ENCODE results near the gene FSD1L.
"Not testable (repeated sequence)": the region's sequence is repeated elsewhere in the genome, so short reads cannot be mapped to it uniquely, and the experiment has no call there.

FSD1L gene

DNA sequence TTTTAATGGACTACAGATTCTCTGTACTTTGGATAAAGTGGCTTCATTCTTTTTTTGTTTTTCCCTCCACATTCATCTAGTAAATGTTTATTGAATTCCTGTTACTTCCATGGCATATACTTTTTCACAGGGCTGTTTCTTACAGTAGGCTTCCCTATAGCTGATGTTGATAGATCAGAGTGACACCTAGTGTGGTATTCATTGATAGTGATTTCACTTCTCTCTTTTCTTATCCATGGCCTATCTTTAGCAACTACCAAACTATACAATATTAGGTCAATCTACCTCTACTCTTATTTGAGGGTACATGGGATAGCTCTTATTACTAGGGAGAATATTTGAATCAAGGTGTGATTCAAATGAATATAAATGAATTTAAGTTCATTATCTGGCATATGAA, 35.8 kb downstream of the FSD1L start:
- no peak for DNase-seq (ENCODE audit: low read depth in 2 of 3, low spot score in 1 of 3)

- no peak for DNase-seq (ENCODE audit: low read depth in 2 of 3, low spot score in 1 of 3)
Observed at GRCh38 chr9:105484226-105484625, 36.4 kb downstream of the FSD1L start.

DNA sequence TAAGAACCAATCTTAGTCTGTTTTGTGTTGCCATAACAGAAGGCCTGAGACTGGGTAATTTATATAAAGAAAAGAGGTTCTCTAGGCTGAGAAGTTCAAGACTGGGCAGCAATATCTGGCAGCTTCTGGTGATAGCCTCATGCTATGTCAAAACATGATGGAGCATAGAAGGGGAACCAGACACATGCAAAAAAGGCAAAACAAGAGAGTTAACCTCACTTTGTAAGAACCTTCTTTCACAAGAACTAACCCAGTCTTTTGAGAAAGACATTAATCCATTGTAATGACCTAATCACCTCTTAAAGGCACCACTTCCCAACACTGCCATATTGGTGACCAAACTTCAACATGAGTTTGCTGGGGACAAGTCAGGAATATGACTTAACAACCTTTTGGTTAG, 37.3 kb downstream of the FSD1L start:
- DNase-seq (ENCODE audit: low read depth in 2 of 3, low spot score in 1 of 3): no peak

DNA sequence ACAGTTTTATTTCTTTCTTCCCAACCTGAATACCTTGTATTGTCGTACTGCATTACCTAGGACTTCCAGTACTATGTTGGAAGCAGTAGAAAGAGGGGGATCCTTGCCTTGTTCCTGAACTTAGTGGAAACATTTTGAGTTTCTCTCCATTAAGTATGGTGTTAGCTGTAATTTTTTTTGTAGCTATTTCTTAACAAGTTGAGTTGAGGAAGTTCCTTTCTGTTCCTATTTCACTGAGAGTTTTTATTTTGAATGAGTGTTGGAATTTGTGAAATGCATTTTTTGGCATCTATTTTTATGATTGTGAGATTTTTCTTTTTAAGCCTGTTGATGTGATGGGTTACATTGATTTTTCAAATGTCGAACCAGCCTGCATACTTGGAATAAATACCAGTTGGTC, 49.0 kb downstream of the FSD1L start:
- no peak for DNase-seq (ENCODE audit: low read depth in 2 of 3, low spot score in 1 of 3)

DNA sequence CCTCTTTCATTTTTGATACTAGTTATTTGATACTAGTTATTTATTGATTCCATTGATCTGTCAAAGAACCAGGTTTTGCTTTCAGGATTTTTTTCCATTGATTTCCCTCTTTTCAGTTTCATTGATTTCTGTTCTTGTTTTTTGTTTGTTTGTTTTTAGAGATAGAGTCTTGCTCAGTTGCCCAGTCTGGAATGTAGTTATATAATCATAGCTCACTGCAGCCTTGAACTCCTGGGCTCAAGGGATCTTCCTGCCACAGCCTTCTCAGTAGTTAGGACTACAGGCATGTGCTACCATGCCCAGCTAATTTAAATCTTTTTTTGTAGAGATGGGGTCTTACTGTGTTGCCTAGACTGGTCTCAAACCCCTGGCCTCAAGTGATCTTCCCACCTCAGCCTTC, 49.9 kb downstream of the FSD1L start:
- no peak for DNase-seq (ENCODE audit: low read depth in 2 of 3, low spot score in 1 of 3)

DNA sequence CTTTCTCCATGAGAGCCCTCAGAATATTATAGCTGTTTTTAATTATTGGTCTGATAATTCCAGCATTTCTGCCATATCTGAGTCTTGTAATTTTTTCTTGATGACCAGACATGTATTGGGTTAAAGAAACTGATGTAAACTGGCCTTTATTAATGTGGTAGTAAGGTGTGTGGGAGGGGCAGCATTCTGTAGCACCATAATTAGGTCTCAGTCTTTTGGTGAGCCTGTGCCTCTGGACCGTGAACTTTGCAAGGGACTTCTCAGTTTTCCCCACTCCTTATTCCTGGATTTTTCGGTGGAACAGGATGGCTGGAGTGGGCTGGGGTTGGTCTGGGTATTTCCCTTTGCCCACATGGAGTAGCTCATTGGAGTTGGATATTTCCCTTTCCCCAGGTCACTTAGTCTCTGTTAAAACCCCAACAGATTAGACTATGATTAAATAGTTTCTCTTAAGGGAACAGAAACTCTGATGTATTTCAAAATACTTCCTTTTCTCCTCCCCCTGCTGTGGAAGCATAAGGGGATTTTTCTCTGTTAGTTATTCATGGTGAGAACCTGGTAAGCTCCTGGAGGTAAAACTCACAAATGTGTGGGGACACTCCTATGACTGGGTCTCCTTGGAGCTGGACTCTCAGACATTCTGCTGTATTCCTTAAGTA, 52.4 kb downstream of the FSD1L start:
- DNase-seq (ENCODE audit: low read depth in 2 of 3, low spot score in 1 of 3): no peak

- no peak for DNase-seq (ENCODE audit: low read depth in 2 of 3, low spot score in 1 of 3)
Observed at GRCh38 chr9:105501414-105501813, 53.6 kb downstream of the FSD1L start.

GRCh38 chr9:105502276-105502675, 54.4 kb downstream of the FSD1L start:
- no peak for DNase-seq (ENCODE audit: low read depth in 2 of 3, low spot score in 1 of 3)

DNA sequence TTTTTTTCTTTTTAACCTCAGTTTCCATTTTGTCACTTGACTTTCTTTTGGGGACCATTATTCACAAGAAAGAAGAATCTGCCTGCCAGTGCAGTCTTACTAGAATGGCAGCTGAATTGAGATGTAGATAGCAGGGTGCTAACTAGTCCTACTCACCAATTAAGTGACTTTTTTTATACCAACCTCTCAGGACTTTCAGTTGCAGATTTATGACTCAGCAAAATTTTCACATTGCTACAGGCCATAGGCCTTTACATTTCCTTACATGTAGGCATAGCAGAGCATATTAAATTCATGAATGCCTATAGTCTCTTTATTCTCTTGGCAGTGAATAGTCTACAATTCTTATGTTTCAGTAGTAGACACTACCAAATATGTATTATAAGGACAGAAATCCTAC, 56.0 kb downstream of the FSD1L start:
- no peak for DNase-seq (ENCODE audit: low read depth in 2 of 3, low spot score in 1 of 3)

DNA sequence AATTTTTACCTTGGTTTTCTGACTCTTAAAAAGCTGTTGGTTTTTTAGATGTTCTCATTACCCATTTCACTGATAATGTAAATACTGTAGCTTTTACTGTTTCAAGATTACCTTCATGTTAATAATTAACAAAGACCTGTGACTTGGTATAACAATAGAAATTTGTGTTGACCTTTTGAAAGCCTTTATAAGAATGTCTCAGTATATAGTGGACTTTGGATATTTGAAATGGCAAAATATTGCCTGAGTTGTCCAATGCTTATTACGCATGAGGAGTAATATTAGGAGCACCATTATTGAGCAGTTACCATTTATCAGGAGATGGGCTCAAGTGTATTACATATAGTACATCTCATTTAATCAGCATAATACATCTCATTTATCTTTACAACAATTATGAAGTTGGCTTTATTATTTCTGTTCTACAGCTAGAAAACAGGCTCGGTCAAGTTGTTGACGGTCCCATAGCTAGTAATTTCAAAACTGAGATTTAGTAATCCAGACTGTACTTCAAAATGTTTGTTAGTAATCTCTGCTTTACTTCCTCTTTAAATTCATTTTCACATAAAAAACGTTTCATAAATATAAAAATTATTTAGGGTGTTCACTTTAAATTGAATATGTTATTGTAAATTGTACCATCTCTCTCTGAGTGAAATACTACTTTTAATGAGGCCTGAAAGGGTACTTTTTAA, 59.4 kb downstream of the FSD1L start:
- no peak for DNase-seq (ENCODE audit: low read depth in 2 of 3, low spot score in 1 of 3)

- DNase-seq (ENCODE audit: low read depth in 2 of 3, low spot score in 1 of 3): no peak
Observed at GRCh38 chr9:105508530-105508929, 60.7 kb downstream of the FSD1L start.

DNA sequence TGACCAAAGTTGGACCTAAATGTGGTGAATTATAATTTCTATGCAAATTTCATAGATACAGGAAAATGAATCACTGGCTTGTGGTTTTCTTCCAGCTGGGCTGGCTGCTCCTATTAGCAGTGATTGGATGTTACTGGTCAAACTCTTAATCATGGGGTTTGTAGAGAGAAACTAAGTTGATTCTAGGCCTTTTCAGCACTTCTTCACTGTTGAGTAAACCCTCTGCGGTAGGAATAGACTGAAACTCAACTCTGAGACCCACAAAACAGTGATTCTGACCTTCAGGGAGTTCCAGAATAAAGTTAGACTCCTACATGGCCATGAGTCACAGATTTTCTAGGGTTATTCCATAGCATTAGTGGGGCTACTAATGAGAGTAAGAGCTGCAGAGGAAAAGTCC, 62.2 kb downstream of the FSD1L start:
- DNase-seq (ENCODE audit: low read depth in 2 of 3, low spot score in 1 of 3): no peak

DNA sequence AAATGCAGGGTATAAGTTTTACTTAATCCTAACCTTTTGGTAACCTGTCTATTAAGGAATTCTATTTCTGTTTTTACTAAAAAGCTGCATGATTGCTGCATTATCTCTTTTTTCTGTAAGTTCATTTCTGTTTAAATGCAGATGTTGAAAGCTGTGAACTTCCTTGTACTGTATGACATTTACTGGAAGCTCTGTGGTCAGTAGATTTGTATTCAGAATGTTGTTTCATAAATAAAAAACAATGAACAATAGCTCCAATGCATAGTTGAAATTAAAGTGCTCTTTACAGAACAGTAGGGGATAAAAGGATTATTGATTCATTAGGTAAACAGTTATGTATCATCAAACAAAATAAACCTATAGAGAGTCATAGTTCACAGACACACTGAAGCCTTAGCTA, 63.6 kb downstream of the FSD1L start:
- DNase-seq (ENCODE audit: low read depth in 2 of 3, low spot score in 1 of 3): no peak

- no peak for DNase-seq (ENCODE audit: low read depth in 2 of 3, low spot score in 1 of 3)
Observed at GRCh38 chr9:105515811-105516413, 68.1 kb downstream of the FSD1L start.

GRCh38 chr9:105519710-105520369, 72.0 kb downstream of the FSD1L start:
- not testable (repeated sequence) for DNase-seq (ENCODE audit: low read depth in 2 of 3, low spot score in 1 of 3)

GRCh38 chr9:105520992-105521391, 73.2 kb downstream of the FSD1L start:
- not testable (repeated sequence) for DNase-seq (ENCODE audit: low read depth in 2 of 3, low spot score in 1 of 3)

DNA sequence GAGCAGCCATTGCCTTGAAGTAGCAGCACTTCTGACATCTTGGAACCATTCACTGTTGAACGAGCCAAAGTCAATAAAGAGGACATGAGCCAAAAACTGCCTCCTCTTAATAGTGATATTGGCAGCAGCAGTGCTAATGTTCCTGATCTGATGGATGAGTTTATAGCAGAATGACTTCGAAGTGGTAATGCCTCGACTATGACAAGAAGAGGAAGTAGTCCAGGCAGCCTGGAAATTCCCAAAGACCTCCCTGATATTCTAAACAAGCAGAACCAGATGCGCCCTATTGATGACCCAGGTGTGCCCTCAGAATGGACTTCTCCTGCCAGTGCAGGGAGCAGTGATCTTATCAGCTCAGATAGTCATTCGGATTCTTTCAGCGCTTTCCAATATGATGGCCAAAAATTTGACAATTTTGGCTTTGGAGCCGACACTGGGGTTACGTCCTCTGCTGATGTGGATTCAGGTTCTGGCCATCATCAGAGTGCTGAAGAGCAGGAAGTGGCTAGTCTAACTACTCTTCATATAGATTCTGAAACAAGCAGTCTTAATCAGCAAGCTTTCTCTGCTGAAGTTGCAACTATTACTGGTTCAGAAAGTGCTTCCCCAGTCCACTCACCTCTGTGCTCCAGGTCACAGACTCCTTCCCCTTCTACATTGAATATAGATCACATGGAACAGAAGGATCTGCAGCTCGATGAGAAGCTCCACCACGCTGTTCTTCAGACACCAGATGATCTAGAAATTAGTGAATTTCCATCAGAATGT, 75.0 kb downstream of the FSD1L start:
- not testable (repeated sequence) for DNase-seq (ENCODE audit: low read depth in 2 of 3, low spot score in 1 of 3)

DNA sequence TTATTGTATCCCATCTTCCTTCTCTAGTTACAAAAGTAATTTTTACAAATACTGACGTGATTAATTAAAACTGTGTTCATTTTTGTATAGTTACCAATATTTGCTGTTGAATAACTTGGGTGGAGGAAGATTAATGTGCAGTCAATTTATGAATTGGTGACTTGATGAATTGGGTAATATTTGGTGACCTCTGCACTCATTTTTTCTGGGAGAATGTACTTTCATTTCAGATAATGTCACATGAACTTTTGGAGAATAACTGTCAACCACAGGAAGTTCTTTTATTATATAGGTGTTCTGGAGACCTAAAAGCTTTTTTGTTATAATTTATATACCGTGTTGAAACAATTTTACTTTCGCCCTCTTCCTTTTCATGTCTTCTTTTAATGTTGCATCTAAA, 83.7 kb downstream of the FSD1L start:
- DNase-seq (ENCODE audit: low read depth in 2 of 3, low spot score in 1 of 3): no peak

GRCh38 chr9:105535920-105536668, 88.3 kb downstream of the FSD1L start:
- no peak for DNase-seq (ENCODE audit: low read depth in 2 of 3, low spot score in 1 of 3)

GRCh38 chr9:105539452-105539851, 91.6 kb downstream of the FSD1L start:
- DNase-seq (ENCODE audit: low read depth in 2 of 3, low spot score in 1 of 3): no peak

DNA sequence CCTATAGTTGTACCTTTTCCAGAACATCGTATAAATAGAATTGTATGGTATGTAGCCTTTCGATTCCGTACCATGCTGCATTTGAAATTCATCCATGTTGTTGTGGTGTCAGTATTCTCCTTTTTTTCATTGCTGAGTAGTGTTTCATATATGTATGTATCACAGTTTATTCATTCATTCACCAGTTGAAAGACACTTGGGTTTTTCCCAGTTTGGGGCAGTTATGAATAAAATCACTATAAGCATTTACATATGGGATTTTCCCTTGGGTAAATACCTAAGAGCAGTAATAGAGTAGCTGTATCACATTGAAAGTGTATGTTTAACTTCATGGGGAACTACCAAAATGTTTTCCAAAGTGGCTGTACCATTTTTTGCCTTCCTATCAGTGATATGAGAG, 94.0 kb downstream of the FSD1L start:
- DNase-seq (ENCODE audit: low read depth in 2 of 3, low spot score in 1 of 3): no peak
